WI38 (cell line): ENCODE data around the gene CTCFL.

ENCODE experiments used
- H3K4me3 ChIP-seq: 2 replicates; pipeline ENCODE4 v1.5.1; 2011; ENCODE audit warnings: low read depth, mild to moderate bottlenecking, control low read depth, low read length
- TF ChIP-seq, protein P1 (sequence below): IDR thresholded peaks from 2 replicates; pipeline ENCODE4 v1.5.1; 2012; ENCODE audit warnings: low read depth, mild to moderate bottlenecking, control low read depth, low read length

The CTCFL gene

DNA sequence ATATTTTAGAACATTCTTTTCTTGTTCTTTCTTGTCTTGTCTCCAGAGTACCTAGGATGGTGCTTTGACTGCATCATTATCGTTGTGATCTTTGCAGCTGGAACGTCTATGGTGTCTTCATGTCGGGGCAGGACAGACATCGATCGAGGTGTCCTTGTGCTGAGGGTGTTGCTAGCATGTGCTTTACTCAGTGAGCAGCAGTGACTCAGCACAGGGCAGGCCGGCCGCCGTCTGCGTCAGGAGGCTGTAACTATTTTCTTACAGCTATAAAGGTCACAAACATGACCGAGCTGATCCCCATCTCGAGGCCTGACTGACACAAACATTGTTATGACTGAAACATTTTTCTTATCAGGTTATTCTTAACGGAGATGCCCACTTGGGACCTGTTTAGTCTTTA is 14.9 kb upstream of the CTCFL start:
- TF ChIP-seq, protein P1, sequence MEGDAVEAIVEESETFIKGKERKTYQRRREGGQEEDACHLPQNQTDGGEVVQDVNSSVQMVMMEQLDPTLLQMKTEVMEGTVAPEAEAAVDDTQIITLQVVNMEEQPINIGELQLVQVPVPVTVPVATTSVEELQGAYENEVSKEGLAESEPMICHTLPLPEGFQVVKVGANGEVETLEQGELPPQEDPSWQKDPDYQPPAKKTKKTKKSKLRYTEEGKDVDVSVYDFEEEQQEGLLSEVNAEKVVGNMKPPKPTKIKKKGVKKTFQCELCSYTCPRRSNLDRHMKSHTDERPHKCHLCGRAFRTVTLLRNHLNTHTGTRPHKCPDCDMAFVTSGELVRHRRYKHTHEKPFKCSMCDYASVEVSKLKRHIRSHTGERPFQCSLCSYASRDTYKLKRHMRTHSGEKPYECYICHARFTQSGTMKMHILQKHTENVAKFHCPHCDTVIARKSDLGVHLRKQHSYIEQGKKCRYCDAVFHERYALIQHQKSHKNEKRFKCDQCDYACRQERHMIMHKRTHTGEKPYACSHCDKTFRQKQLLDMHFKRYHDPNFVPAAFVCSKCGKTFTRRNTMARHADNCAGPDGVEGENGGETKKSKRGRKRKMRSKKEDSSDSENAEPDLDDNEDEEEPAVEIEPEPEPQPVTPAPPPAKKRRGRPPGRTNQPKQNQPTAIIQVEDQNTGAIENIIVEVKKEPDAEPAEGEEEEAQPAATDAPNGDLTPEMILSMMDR, result no peak
- no peak overlapping the region for H3K4me3 ChIP-seq

DNA sequence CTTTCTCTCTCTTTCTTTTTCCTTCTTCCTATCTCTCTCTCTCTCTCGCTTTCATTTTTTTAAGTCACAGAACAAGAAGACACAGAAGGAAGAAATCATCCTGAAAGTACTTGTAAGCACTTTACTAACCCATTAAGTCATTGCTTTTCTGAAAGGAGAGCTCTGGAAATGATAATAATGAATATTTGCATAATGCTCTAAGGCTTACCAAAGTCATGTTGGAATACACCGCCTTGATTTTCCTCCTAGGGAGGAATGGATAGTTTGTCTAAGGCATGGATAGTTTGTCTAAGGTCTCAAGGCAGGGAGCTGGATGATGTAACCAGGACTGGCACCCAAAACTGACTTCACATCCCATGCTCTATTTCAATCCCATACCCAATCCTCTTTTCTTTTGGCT is 12.9 kb upstream of the CTCFL start:
- H3K4me3 ChIP-seq, result no peak overlapping the region
- TF ChIP-seq, protein P1, result no peak

DNA sequence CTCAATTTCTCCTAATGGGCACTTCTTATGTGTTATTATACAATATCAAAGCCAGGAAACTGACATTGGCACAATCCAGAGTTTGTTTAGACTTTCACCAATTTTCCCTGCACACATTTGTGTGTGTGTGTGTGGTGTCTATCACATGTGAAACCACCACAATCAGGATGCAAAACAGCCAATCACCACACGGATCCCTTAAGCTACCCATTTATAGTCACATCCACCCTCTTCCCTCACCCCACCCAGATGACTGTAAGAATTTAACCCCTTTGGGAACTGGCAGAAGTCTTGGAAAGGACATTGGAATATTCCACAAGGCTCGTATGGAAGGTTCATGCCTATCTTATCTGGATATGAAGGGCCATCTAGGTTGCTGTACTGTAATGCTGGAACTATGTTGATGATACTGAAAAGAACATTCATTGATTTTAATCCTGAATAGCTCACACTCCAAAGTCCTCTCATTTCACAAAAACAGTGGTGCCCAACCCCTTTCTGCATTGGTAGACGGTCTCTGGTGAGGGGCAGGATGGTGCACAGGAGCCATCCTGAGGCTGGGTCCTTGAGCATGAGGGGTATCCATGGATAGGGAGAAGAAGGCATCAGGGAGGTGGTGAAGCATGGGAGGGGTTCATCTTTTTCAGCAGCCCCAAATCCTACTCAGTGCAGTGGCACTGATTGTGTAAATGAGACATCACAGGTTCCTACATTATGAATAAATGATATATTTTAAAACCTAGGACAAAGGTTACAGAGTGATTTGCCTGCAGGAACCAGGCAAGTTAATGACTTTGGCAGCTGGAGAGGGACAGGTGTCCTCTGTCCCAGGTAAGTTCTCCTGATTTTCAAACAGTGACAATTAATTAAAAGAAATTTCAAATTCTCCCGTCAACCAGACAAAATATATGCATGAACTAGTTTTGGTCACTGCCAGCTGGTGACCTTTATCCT is 12.1 kb upstream of the CTCFL start:
- H3K4me3 ChIP-seq, result no peak overlapping the region
- TF ChIP-seq, protein P1, result no peak

DNA sequence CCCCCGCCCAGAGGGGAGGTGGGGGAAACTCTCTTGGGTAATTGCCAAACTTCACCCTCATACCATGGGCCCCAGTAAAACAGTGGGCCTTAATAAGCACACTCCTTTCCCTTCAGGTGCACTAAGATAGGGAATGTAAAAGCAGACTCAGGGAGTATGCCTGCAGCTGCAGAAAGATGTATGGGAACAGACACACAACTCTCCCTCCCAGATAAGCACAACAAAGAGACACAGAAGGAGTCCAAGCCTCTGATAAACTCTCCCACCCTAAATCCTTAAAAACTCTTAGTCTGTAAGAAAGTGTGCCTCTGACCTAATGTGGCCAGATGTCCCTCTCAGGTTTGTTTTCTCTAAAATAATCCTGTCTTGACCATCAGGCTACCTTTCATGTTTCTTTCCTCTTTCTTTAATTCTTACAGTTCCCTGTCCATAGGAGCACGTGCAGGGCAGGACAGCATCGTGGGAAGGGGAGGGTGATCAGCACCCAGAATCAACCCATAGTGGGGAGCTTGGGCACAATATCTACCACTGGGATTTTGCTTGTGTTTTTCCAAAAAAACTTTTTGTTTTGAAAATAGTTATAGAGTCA is 11.3 kb upstream of the CTCFL start:
- no peak overlapping the region for H3K4me3 ChIP-seq
- TF ChIP-seq, protein P1, result no peak

DNA sequence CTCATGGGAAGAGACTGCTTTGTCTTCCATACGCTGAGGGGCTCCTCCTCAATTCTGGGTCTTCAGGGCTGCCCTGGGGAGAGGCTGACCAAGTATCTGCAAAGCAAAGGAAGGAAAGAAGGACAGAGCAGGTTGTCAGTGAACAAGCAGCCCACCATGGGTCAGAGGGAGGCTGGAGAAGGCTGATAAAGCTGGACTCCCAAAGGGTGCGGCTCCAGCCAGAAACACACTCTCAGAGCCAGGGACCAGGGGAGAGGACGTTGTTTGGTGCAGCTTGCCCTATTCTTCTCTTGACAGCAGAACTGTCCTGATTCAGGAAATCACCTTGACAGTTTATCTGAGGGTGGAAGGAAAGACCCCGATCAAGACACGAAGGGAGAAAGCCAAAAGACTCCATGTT is 10.4 kb upstream of the CTCFL start:
- TF ChIP-seq, protein P1, result no peak

DNA sequence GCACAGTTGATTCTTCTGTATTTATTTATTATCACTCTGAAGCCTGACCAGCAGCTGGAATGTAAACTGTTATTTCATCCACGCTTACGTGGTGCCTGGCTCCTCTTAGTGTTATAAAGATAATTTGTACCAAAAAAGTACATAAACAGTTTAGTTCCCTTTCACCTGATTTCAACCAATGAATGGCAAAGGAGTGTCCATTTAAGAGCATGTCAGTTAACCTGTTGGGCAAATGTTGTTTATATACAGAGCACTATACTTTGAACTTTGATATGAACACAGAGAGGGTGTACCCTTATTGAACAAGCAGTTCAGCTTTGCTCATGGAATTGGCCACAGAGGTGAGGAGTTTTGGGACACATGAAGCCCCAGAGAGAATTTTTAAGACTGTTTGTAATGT is 7.2 kb upstream of the CTCFL start:
- TF ChIP-seq, protein P1, result no peak
- H3K4me3 ChIP-seq, result no peak overlapping the region

More for the DNA sequence above, 10.4 kb upstream of the CTCFL start:
- no peak overlapping the region for H3K4me3 ChIP-seq
